H9 (cell line): ENCODE data around the gene TIPRL. TPM values are rescaled to one million over a fixed set of nuclear protein-coding genes. Genes with fewer than 3 reads are reported as not detected.

Experiments used
- DNase-seq: peaks from one replicate; pipeline ENCODE4 v3.0.0-alpha.2; 2017
- H2AFZ ChIP-seq: one replicate; pipeline ENCODE4 v1.6.1; 2013; ENCODE audit warnings: mild to moderate bottlenecking, low read length, control low read depth, moderate library complexity
- H2AK5ac ChIP-seq: 2 replicates; pipeline ENCODE4 v1.6.1; 2013; ENCODE audit warnings: low read length, control low read depth, mixed read lengths; ENCODE audit not compliant: insufficient read length
- H2BK120ac ChIP-seq: one replicate; pipeline ENCODE4 v1.6.1; 2013; ENCODE audit warnings: low read depth, mild to moderate bottlenecking, low read length, control low read depth, inconsistent platforms; ENCODE audit not compliant: poor library complexity, severe bottlenecking
- H2BK12ac ChIP-seq: 2 replicates; pipeline ENCODE4 v1.6.1; 2013; ENCODE audit warnings: low read length, control low read depth, mixed read lengths, low read depth; ENCODE audit not compliant: insufficient read length
- H2BK15ac ChIP-seq: 2 replicates; pipeline ENCODE4 v1.6.1; 2013; ENCODE audit warnings: low read depth, low read length, control low read depth
- H2BK20ac ChIP-seq: one replicate; pipeline ENCODE4 v1.6.1; 2013; ENCODE audit warnings: low read depth, mild to moderate bottlenecking, low read length, control low read depth, inconsistent platforms; ENCODE audit not compliant: poor library complexity, severe bottlenecking
- H2BK5ac ChIP-seq: 2 replicates; pipeline ENCODE4 v1.6.1; 2013; ENCODE audit warnings: low read length, control low read depth, mixed read lengths; ENCODE audit not compliant: insufficient read length
- H3K14ac ChIP-seq: 2 replicates; pipeline ENCODE4 v1.6.1; 2013; ENCODE audit warnings: low read length, control low read depth; ENCODE audit not compliant: insufficient read depth
- H3K18ac ChIP-seq: 2 replicates; pipeline ENCODE4 v1.6.1; 2013; ENCODE audit warnings: low read depth, mild to moderate bottlenecking, mixed read lengths, low read length, control low read depth; ENCODE audit not compliant: insufficient read length
- H3K23ac ChIP-seq: 2 replicates; pipeline ENCODE4 v1.6.1; 2013; ENCODE audit warnings: low read length, control low read depth, mixed read lengths, low read depth; ENCODE audit not compliant: insufficient read length
- H3K23me2 ChIP-seq: 2 replicates; pipeline ENCODE4 v1.6.1; 2013; ENCODE audit warnings: low read depth, mild to moderate bottlenecking, mixed read lengths, low read length, control low read depth; ENCODE audit not compliant: insufficient read length, poor library complexity, severe bottlenecking
- H3K27ac ChIP-seq: 2 replicates; pipeline ENCODE4 v1.5.1; 2013; ENCODE audit warnings: low read length, control low read depth, mixed read lengths, low read depth; ENCODE audit not compliant: insufficient read length
- H3K27me3 ChIP-seq: 2 replicates; pipeline ENCODE4 v1.6.1; 2013; ENCODE audit warnings: low read length, control low read depth, inconsistent platforms; ENCODE audit not compliant: insufficient read depth
- H3K4ac ChIP-seq: 2 replicates; pipeline ENCODE4 v1.6.1; 2013; ENCODE audit warnings: low read depth, mild to moderate bottlenecking, control low read depth, inconsistent platforms, low read length, moderate library complexity
- H3K4me1 ChIP-seq: 2 replicates; pipeline ENCODE4 v1.6.1; 2013; ENCODE audit warnings: low read length, control low read depth, inconsistent platforms; ENCODE audit not compliant: insufficient read depth
- H3K4me2 ChIP-seq: 2 replicates; pipeline ENCODE4 v1.6.1; 2013; ENCODE audit warnings: low read length, control low read depth, mixed read lengths; ENCODE audit not compliant: insufficient read length, insufficient read depth
- H3K56ac ChIP-seq: 2 replicates; pipeline ENCODE4 v1.6.1; 2013; ENCODE audit warnings: low read depth, mild to moderate bottlenecking, mixed read lengths, low read length, control low read depth; ENCODE audit not compliant: insufficient read length
- H3K79me1 ChIP-seq: 2 replicates; pipeline ENCODE4 v1.6.1; 2013; ENCODE audit warnings: low read depth, mild to moderate bottlenecking, moderate library complexity, low read length, control low read depth, inconsistent platforms; ENCODE audit not compliant: insufficient read depth, poor library complexity, severe bottlenecking
- H3K79me2 ChIP-seq: 2 replicates; pipeline ENCODE4 v1.6.1; 2013; ENCODE audit warnings: low read length, control low read depth, inconsistent platforms; ENCODE audit not compliant: insufficient read depth
- H3K9ac ChIP-seq: 2 replicates; pipeline ENCODE4 v1.6.1; 2013; ENCODE audit warnings: low read length, control low read depth, mixed read lengths; ENCODE audit not compliant: insufficient read length; ENCODE audit errors: extremely low read depth
- H3K9me3 ChIP-seq: one replicate; pipeline ENCODE4 v1.6.1; 2013; ENCODE audit warnings: low read depth, low read length, inconsistent platforms; ENCODE audit not compliant: control insufficient read depth
- H3T11ph ChIP-seq: one replicate; pipeline ENCODE4 v1.6.1; 2013; ENCODE audit warnings: mild to moderate bottlenecking, low read length, control low read depth, inconsistent platforms
- H4K20me1 ChIP-seq: one replicate; pipeline ENCODE4 v1.6.1; 2013; ENCODE audit not compliant: control insufficient read depth, insufficient read length, insufficient read depth
- H4K5ac ChIP-seq: 2 replicates; pipeline ENCODE4 v1.6.1; 2013; ENCODE audit warnings: low read depth, mild to moderate bottlenecking, mixed read lengths, low read length, control low read depth; ENCODE audit not compliant: insufficient read length
- H4K8ac ChIP-seq: replicated peaks from 2 replicates; pipeline ENCODE4 v1.6.1; 2013; ENCODE audit warnings: low read length, control low read depth, mixed read lengths, low read depth; ENCODE audit not compliant: insufficient read length
- H4K91ac ChIP-seq: 2 replicates; pipeline ENCODE4 v1.6.1; 2013; ENCODE audit warnings: low read depth, mild to moderate bottlenecking, moderate library complexity, mixed read lengths, low read length, control low read depth; ENCODE audit not compliant: insufficient read length
- H3K27ac Mint-ChIP-seq, 3 experiments: 2 replicates in 2 of 3; 3 replicates in 1 of 3; pipeline ENCODE4 v1.8.0; 2020 to 2021; ENCODE audit warnings: mixed read lengths in 3 of 3, mild to moderate bottlenecking in 1 of 3, moderate library complexity in 1 of 3
- H3K27me3 Mint-ChIP-seq: 2 replicates; pipeline ENCODE4 v1.8.0; 2021; ENCODE audit warnings: low read depth, mild to moderate bottlenecking, moderate library complexity, mixed read lengths
- H3K36me3 Mint-ChIP-seq, 3 experiments: 2 replicates in 2 of 3; 3 replicates in 1 of 3; pipeline ENCODE4 v1.8.0; 2020 to 2021; ENCODE audit warnings: low read depth in 3 of 3, mixed read lengths in 3 of 3; ENCODE audit not compliant: insufficient read depth in 1 of 3
- H3K4me1 Mint-ChIP-seq, 2 experiments: 2 replicates each; pipeline ENCODE4 v1.8.0; 2020; ENCODE audit warnings: mixed read lengths in 2 of 2
- H3K4me3 Mint-ChIP-seq, 2 experiments: 2 replicates in 1 of 2; 3 replicates in 1 of 2; pipeline ENCODE4 v1.8.0; 2020 to 2021; ENCODE audit warnings: mild to moderate bottlenecking in 2 of 2, mixed read lengths in 2 of 2, moderate library complexity in 1 of 2
- H3K9me3 Mint-ChIP-seq, 2 experiments: 2 replicates in 1 of 2; 3 replicates in 1 of 2; pipeline ENCODE4 v1.8.0; 2020; ENCODE audit warnings: mild to moderate bottlenecking in 2 of 2, mixed read lengths in 2 of 2, moderate library complexity in 1 of 2
- whole genome bisulfite sequencing: extraction: QIAGEN DNeasy Blood & Tissue Kit; methylation state at CpG from one replicate; pipeline ENCODE4 v1.1.7; 2013; ENCODE audit warnings: missing lambda C conversion rate, low lambda C conversion rate, mixed read lengths; ENCODE audit not compliant: insufficient read length; ENCODE audit errors: extremely low coverage; 5-methylcytosine and 5-hydroxymethylcytosine counted together
- total RNA-seq: library from RNA; stranded (reverse); gene quantifications from 2 replicates; pipeline ENCODE4 v1.2.1, GENCODE V29; 2021
- TF ChIP-seq, protein P1 (sequence below): fragments of 200-600 bp; sonication (generic); conservative IDR thresholded peaks from 3 replicates; pipeline ENCODE4 v1.8.0; 2021; ENCODE audit warnings: antibody characterized with exemption, mild to moderate bottlenecking

The TIPRL gene
- total RNA-seq, 1 experiment from 2014 or later = 24.4 TPM

GRCh38 chr1:168167806-168168205 is 11.0 kb upstream of the TIPRL start:
- Histone ChIP-seq H2BK15ac (no peak overlapping the region), H3K27me3 (no peaks in the 10 kb centered on the region), H3K79me1 (no peaks in the 10 kb centered on the region), H3K18ac (no peak overlapping the region), H2BK120ac (no peak overlapping the region), H3K27ac (no peak overlapping the region), H3K4me1 (no peaks in the 10 kb centered on the region), H3K4me2 (no peak overlapping the region), H3K23me2 (no peaks in the 10 kb centered on the region), H4K91ac (no peak overlapping the region), H2AK5ac (no peak overlapping the region), H2AFZ (no peak overlapping the region), H3K23ac (no peak overlapping the region), H4K20me1 (no peaks in the 10 kb centered on the region), H3K14ac (no peak overlapping the region), H3K9ac (no peak overlapping the region), H3K79me2 (no peaks in the 10 kb centered on the region), H2BK20ac (no peak overlapping the region), H3K9me3 (no peaks in the 10 kb centered on the region), H3K4ac (no peak overlapping the region), H4K8ac (no peak overlapping the region), H4K5ac (no peak overlapping the region), H3T11ph (no peak overlapping the region), H2BK12ac (no peak overlapping the region), H3K56ac (no peak overlapping the region), H2BK5ac (no peak overlapping the region)
- WGBS = no CpG with 5 or more reads among the region's 2 CpGs
- Mint-ChIP-seq H3K27me3 (no peaks in the 10 kb centered on the region), H3K9me3 (no peaks in the 10 kb centered on the region), H3K4me3 (no peak overlapping the region), H3K36me3 (no peaks in the 10 kb centered on the region), H3K27ac (no peak overlapping the region), H3K4me1 (no peaks in the 10 kb centered on the region)
- TF ChIP-seq, protein P1, sequence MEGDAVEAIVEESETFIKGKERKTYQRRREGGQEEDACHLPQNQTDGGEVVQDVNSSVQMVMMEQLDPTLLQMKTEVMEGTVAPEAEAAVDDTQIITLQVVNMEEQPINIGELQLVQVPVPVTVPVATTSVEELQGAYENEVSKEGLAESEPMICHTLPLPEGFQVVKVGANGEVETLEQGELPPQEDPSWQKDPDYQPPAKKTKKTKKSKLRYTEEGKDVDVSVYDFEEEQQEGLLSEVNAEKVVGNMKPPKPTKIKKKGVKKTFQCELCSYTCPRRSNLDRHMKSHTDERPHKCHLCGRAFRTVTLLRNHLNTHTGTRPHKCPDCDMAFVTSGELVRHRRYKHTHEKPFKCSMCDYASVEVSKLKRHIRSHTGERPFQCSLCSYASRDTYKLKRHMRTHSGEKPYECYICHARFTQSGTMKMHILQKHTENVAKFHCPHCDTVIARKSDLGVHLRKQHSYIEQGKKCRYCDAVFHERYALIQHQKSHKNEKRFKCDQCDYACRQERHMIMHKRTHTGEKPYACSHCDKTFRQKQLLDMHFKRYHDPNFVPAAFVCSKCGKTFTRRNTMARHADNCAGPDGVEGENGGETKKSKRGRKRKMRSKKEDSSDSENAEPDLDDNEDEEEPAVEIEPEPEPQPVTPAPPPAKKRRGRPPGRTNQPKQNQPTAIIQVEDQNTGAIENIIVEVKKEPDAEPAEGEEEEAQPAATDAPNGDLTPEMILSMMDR = no peak
- no peak for DNase-seq
